Keratinocyte (primary cell): ENCODE results near the gene MINK1.

ENCODE experiments used
- EZH2 ChIP-seq: IDR thresholded peaks from one replicate; pipeline ENCODE4 v1.6.1; 2012; ENCODE audit warnings: inconsistent platforms, mild to moderate bottlenecking, low read length, moderate library complexity
- TF ChIP-seq, protein P1 (sequence below), 3 experiments: IDR thresholded peaks in 1 of 3; conservative IDR thresholded peaks in 1 of 3; optimal IDR thresholded peaks in 1 of 3; 2 replicates in 2 of 3; 3 replicates in 1 of 3; pipeline versions ENCODE3 to v1.5.1; 2011; ENCODE audit warnings: low read length in 3 of 3, mild to moderate bottlenecking in 3 of 3, moderate library complexity in 2 of 3, control low read depth in 1 of 3, inconsistent platforms in 1 of 3; ENCODE audit not compliant: insufficient read depth in 2 of 3; ENCODE audit errors: extremely low read depth in 1 of 3

- TF ChIP-seq, protein P1, sequence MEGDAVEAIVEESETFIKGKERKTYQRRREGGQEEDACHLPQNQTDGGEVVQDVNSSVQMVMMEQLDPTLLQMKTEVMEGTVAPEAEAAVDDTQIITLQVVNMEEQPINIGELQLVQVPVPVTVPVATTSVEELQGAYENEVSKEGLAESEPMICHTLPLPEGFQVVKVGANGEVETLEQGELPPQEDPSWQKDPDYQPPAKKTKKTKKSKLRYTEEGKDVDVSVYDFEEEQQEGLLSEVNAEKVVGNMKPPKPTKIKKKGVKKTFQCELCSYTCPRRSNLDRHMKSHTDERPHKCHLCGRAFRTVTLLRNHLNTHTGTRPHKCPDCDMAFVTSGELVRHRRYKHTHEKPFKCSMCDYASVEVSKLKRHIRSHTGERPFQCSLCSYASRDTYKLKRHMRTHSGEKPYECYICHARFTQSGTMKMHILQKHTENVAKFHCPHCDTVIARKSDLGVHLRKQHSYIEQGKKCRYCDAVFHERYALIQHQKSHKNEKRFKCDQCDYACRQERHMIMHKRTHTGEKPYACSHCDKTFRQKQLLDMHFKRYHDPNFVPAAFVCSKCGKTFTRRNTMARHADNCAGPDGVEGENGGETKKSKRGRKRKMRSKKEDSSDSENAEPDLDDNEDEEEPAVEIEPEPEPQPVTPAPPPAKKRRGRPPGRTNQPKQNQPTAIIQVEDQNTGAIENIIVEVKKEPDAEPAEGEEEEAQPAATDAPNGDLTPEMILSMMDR (optimal IDR thresholded peaks at IDR 0.05 in 1 of 3, IDR thresholded peaks at IDR 0.05 in 1 of 3, conservative IDR thresholded peaks at IDR 0.05 in 1 of 3; ENCODE audit: extremely low read depth in 1 of 3, insufficient read depth in 2 of 3, low read length in 3 of 3), result no peak
- no peak for TF ChIP-seq EZH2
These were observed 37.7 kb downstream of the MINK1 start for GRCh38 chr17:4870855-4871254.
